WTC11 (cell line): ENCODE data around the gene APOBEC4.

ENCODE experiments used
- CREB1 ChIP-seq: sonication (generic); formaldehyde crosslinking; IDR thresholded peaks from 2 replicates; pipeline ENCODE4 v1.8.0; 2023; ENCODE audit warnings: mild to moderate bottlenecking, missing genetic modification reagents
- JUN ChIP-seq: sonication (generic); formaldehyde crosslinking; IDR thresholded peaks from 2 replicates; pipeline ENCODE4 v1.8.0; 2023; ENCODE audit warnings: mild to moderate bottlenecking, missing genetic modification reagents
- MAX ChIP-seq: sonication (generic); formaldehyde crosslinking; IDR thresholded peaks from 2 replicates; pipeline ENCODE4 v1.8.0; 2022; ENCODE audit warnings: mild to moderate bottlenecking, missing genetic modification reagents
- NR2C2 ChIP-seq: sonication (generic); formaldehyde crosslinking; IDR thresholded peaks from 2 replicates; pipeline ENCODE4 v1.8.0; 2022; ENCODE audit warnings: mild to moderate bottlenecking, missing genetic modification reagents
- PRDM15 ChIP-seq: sonication (generic); formaldehyde crosslinking; IDR thresholded peaks from 2 replicates; pipeline ENCODE4 v1.8.0; 2022; ENCODE audit warnings: missing genetic modification reagents
- PRRX2 ChIP-seq: fragments of 250-450 bp; sonication (Bioruptor Pico); IDR thresholded peaks from 2 replicates; pipeline ENCODE4 v1.8.0; 2021; ENCODE audit warnings: mild to moderate bottlenecking
- SOX15 ChIP-seq: fragments of 250-450 bp; sonication (Bioruptor Pico); IDR thresholded peaks from 2 replicates; pipeline ENCODE4 v1.9.0; 2021; ENCODE audit warnings: mild to moderate bottlenecking
- SP1 ChIP-seq: sonication (generic); formaldehyde crosslinking; conservative IDR thresholded peaks from 2 replicates; pipeline ENCODE4 v1.8.1; 2022; ENCODE audit warnings: missing genetic modification reagents
- TCF7 ChIP-seq: sonication (generic); formaldehyde crosslinking; IDR thresholded peaks from 2 replicates; pipeline ENCODE4 v1.8.0; 2022; ENCODE audit warnings: mild to moderate bottlenecking, low read depth, missing genetic modification reagents, moderate library complexity
- USF2 ChIP-seq: sonication (generic); formaldehyde crosslinking; IDR thresholded peaks from 2 replicates; pipeline ENCODE4 v1.8.1; 2023; ENCODE audit warnings: mild to moderate bottlenecking, missing genetic modification reagents, moderate library complexity
- TF ChIP-seq, protein P1 (sequence below): fragments of 200-600 bp; IDR thresholded peaks from 2 replicates; pipeline ENCODE4 v1.8.0; 2022; ENCODE audit warnings: antibody characterized with exemption
- TF ChIP-seq, protein P2 (sequence below): sonication (generic); formaldehyde crosslinking; IDR thresholded peaks from 2 replicates; pipeline ENCODE4 v1.8.0; 2022; ENCODE audit warnings: mild to moderate bottlenecking, missing genetic modification reagents
- TF ChIP-seq, protein P3 (sequence below): sonication (generic); formaldehyde crosslinking; IDR thresholded peaks from 2 replicates; pipeline ENCODE4 v1.8.1; 2022; ENCODE audit warnings: low read depth, missing genetic modification reagents, borderline replicate concordance

DNA sequence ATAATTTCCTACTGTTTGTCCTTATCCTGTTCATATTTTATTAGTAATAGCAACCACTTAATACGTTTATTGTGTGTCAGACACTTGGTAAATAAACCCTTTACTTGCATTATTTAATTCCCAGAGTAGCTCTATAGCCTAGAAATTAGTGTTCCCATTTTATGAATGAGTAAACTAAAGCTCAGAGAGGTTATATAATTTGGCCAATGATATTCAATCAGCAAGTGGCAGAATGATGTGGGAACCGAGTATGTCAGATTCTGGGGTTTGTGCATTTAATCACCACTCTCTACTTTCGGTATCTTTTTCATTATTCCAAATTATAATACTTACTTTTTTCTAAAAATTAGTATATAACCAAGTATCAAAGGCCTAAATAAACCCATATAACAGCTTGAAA lies 10.9 kb downstream of the APOBEC4 start:
- no peak for TF ChIP-seq SP1 (CRISPR knock-in tag)
- TF ChIP-seq USF2, result no peak
- TF ChIP-seq, protein P1, sequence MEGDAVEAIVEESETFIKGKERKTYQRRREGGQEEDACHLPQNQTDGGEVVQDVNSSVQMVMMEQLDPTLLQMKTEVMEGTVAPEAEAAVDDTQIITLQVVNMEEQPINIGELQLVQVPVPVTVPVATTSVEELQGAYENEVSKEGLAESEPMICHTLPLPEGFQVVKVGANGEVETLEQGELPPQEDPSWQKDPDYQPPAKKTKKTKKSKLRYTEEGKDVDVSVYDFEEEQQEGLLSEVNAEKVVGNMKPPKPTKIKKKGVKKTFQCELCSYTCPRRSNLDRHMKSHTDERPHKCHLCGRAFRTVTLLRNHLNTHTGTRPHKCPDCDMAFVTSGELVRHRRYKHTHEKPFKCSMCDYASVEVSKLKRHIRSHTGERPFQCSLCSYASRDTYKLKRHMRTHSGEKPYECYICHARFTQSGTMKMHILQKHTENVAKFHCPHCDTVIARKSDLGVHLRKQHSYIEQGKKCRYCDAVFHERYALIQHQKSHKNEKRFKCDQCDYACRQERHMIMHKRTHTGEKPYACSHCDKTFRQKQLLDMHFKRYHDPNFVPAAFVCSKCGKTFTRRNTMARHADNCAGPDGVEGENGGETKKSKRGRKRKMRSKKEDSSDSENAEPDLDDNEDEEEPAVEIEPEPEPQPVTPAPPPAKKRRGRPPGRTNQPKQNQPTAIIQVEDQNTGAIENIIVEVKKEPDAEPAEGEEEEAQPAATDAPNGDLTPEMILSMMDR, result no peak
- TF ChIP-seq, protein P2, sequence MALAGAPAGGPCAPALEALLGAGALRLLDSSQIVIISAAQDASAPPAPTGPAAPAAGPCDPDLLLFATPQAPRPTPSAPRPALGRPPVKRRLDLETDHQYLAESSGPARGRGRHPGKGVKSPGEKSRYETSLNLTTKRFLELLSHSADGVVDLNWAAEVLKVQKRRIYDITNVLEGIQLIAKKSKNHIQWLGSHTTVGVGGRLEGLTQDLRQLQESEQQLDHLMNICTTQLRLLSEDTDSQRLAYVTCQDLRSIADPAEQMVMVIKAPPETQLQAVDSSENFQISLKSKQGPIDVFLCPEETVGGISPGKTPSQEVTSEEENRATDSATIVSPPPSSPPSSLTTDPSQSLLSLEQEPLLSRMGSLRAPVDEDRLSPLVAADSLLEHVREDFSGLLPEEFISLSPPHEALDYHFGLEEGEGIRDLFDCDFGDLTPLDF, result no peak
- TF ChIP-seq TCF7 (CRISPR knock-in tag), result no peak
- no peak for TF ChIP-seq MAX (CRISPR knock-in tag)
- no peak for TF ChIP-seq NR2C2 (CRISPR knock-in tag)
- TF ChIP-seq CREB1 (CRISPR knock-in tag), result no peak
- no peak for TF ChIP-seq PRRX2 (CRISPR knock-in tag)
- TF ChIP-seq PRDM15 (CRISPR knock-in tag), result no peak
- TF ChIP-seq, protein P3, sequence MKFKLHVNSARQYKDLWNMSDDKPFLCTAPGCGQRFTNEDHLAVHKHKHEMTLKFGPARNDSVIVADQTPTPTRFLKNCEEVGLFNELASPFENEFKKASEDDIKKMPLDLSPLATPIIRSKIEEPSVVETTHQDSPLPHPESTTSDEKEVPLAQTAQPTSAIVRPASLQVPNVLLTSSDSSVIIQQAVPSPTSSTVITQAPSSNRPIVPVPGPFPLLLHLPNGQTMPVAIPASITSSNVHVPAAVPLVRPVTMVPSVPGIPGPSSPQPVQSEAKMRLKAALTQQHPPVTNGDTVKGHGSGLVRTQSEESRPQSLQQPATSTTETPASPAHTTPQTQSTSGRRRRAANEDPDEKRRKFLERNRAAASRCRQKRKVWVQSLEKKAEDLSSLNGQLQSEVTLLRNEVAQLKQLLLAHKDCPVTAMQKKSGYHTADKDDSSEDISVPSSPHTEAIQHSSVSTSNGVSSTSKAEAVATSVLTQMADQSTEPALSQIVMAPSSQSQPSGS (CRISPR knock-in tag), result no peak
- TF ChIP-seq SOX15 (CRISPR knock-in tag), result no peak
- no peak for TF ChIP-seq JUN (CRISPR knock-in tag)
